ENCODE data around the gene GNAT3.

GNAT3 gene

GRCh38 chr7:80511964-80512363 is at the start of gene GNAT3:
TSS of gene GNAT3 (minus strand) at chr7:80512064. CDS start at chr7:80511926, 138 bp downstream.
- H3K27ac ChIP-seq, result no peak within 1 kb of the TSS
- DNase-seq (ENCODE audit: low read depth, low spot score), result no peak

GRCh38 chr7:80558116-80558515 is 46.3 kb upstream of the GNAT3 start:
- no peak for DNase-seq (ENCODE audit: low read depth, low spot score)
- H3K27ac ChIP-seq, result no peak overlapping the region

GRCh38 chr7:80552031-80552694 is 40.3 kb upstream of the GNAT3 start:
- H3K27ac ChIP-seq, result no peak overlapping the region
- DNase-seq (ENCODE audit: low read depth, low spot score), result no peak

- DNase-seq (ENCODE audit: low read depth, low spot score), result no peak
- H3K27ac ChIP-seq, result no peak overlapping the region
These were observed 38.1 kb upstream of the GNAT3 start for GRCh38 chr7:80550005-80550404.

- H3K27ac ChIP-seq, result no peak overlapping the region
- no peak for DNase-seq (ENCODE audit: low read depth, low spot score)
These were observed 37.1 kb upstream of the GNAT3 start for GRCh38 chr7:80548840-80549530.

- peak overlapping the region; percentile 36 for H3K27ac ChIP-seq
- DNase-seq (ENCODE audit: low read depth, low spot score), result peak; percentile 73
These were observed 30.5 kb upstream of the GNAT3 start for GRCh38 chr7:80542398-80542797.

GRCh38 chr7:80540836-80541235 is 29.0 kb upstream of the GNAT3 start:
- H3K27ac ChIP-seq, result no peak overlapping the region
- no peak for DNase-seq (ENCODE audit: low read depth, low spot score)

- H3K27ac ChIP-seq, result no peak overlapping the region
- DNase-seq (ENCODE audit: low read depth, low spot score), result no peak
These were observed 25.2 kb upstream of the GNAT3 start for GRCh38 chr7:80537091-80537490.

GRCh38 chr7:80536426-80536825 is 24.6 kb upstream of the GNAT3 start:
- no peak overlapping the region for H3K27ac ChIP-seq
- DNase-seq (ENCODE audit: low read depth, low spot score), result no peak

- no peak overlapping the region for H3K27ac ChIP-seq
- DNase-seq (ENCODE audit: low read depth, low spot score), result no peak
These were observed 21.4 kb upstream of the GNAT3 start for GRCh38 chr7:80533287-80533686.

GRCh38 chr7:80532153-80532552 is 20.3 kb upstream of the GNAT3 start:
- no peak overlapping the region for H3K27ac ChIP-seq
- DNase-seq (ENCODE audit: low read depth, low spot score), result no peak

GRCh38 chr7:80530136-80530535 is 18.3 kb upstream of the GNAT3 start:
- no peak overlapping the region for H3K27ac ChIP-seq

GRCh38 chr7:80529362-80529761 is 17.5 kb upstream of the GNAT3 start:
- no peak overlapping the region for H3K27ac ChIP-seq
- no peak for DNase-seq (ENCODE audit: low read depth, low spot score)

More at GRCh38 chr7:80530136-80530535, 18.3 kb upstream of the GNAT3 start:
- DNase-seq (ENCODE audit: low read depth, low spot score), result no peak

- H3K27ac ChIP-seq, result no peak overlapping the region
- DNase-seq (ENCODE audit: low read depth, low spot score), result no peak
These were observed 16.8 kb upstream of the GNAT3 start for GRCh38 chr7:80528689-80529088.

GRCh38 chr7:80526472-80526871 is 14.6 kb upstream of the GNAT3 start:
- no peak for DNase-seq (ENCODE audit: low read depth, low spot score)
- no peak overlapping the region for H3K27ac ChIP-seq

- no peak for DNase-seq (ENCODE audit: low read depth, low spot score)
- no peak overlapping the region for H3K27ac ChIP-seq
These were observed 12.8 kb upstream of the GNAT3 start for GRCh38 chr7:80524693-80525092.

- peak; percentile 45 for DNase-seq (ENCODE audit: low read depth, low spot score)
- peak overlapping the region; percentile 17 for H3K27ac ChIP-seq
These were observed 9.9 kb upstream of the GNAT3 start for GRCh38 chr7:80521809-80522208.

- no peak overlapping the region for H3K27ac ChIP-seq
- peak; percentile 20 for DNase-seq (ENCODE audit: low read depth, low spot score)
These were observed 8.3 kb upstream of the GNAT3 start for GRCh38 chr7:80520199-80520598.

GRCh38 chr7:80517282-80517747 is 5.5 kb upstream of the GNAT3 start:
- DNase-seq (ENCODE audit: low read depth, low spot score), result no peak
- no peak overlapping the region for H3K27ac ChIP-seq

GRCh38 chr7:80515298-80515697 is 3.4 kb upstream of the GNAT3 start:
- no peak overlapping the region for H3K27ac ChIP-seq
- DNase-seq (ENCODE audit: low read depth, low spot score), result no peak

GRCh38 chr7:80510021-80510420 is 1.8 kb downstream of the GNAT3 start:
- H3K27ac ChIP-seq, result no peak overlapping the region
- no peak for DNase-seq (ENCODE audit: low read depth, low spot score)

GRCh38 chr7:80508440-80508839 is 3.4 kb downstream of the GNAT3 start:
- no peak overlapping the region for H3K27ac ChIP-seq
- no peak for DNase-seq (ENCODE audit: low read depth, low spot score)

Measured in epithelial cell of prostate (primary cell).